Measurements from ENCODE around the gene TMEM52B. TPM values are rescaled to one million over a fixed set of nuclear protein-coding genes. Genes with fewer than 3 reads are reported as not detected.

Gene TMEM52B
- total RNA-seq: not detected

DNA sequence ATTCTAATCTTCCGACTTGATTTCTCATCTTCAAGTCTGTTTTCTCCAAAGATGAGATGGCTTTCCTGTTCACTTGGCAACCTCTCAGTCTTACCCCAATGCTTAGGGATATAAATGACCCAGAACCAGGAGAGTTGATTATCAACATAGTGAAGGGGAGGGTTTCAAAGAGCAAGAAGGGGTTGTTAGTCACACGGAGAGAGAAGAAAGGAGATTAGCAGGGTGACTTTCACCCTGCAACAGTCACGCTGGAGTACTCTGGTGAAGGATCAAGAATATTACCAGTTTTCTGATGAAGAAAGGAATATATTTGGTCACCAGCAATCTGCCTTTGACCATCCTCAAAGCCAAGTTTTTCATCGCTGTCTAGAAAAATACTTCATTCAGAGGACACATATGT is at the start of gene TMEM52B:
Gene TMEM52B, plus strand, starts transcription at position 212 of the 400 bp plus-strand sequence. CDS start 543 bp downstream, outside the sequence.
- no peaks in the 10 kb centered on the region for H3K36me3 Mint-ChIP-seq (ENCODE audit: insufficient read depth)
- H3K4me3 Mint-ChIP-seq: no peak within 1 kb of the TSS
- H3K9me3 Mint-ChIP-seq: no peaks in the 10 kb centered on the region
- ATAC-seq (no peak), DNase-seq (no peak)
- H3K27me3 Mint-ChIP-seq (ENCODE audit: low read depth): peaks cover 41% of the 10 kb centered on the region
- peaks cover 4% of the 10 kb centered on the region for H3K4me1 Mint-ChIP-seq (ENCODE audit: low read depth)

DNA sequence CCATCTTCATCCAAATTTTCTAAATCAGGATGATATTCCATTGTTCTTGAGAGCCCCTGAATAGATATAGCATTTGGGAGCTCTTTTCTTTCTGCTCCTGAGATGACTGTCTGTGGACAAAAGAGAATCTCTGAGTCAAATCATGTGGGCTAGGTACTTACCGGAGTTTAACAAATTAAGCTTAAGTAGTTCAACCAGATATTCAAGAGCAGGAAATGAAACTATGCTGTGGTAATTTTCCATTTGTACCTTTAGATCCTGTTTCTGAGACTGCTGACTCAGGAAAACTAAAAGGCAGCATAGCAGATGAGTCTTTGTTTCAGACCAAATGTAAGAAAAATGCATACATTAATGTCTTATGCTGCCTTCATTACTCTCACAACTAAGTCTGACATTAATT is 48.8 kb upstream of the TMEM52B start, which contains the start of gene CLEC7A:
Gene CLEC7A, minus strand, starts transcription at position 158 of the 400 bp plus-strand sequence. Its CDS starts 117 bp downstream, at position 41.
- DNase-seq (no peak), ATAC-seq (peak; percentile 89 to 95)
- H3K9me3 Mint-ChIP-seq: no peaks in the 10 kb centered on the region
- no peaks in the 10 kb centered on the region for H3K36me3 Mint-ChIP-seq (ENCODE audit: insufficient read depth)
- H3K4me1 Mint-ChIP-seq (ENCODE audit: low read depth): peaks cover 15% of the 10 kb centered on the region
- peaks cover 11% of the 10 kb centered on the region for H3K27me3 Mint-ChIP-seq (ENCODE audit: low read depth)
- H3K4me3 Mint-ChIP-seq: no peak within 1 kb of the TSS

DNA sequence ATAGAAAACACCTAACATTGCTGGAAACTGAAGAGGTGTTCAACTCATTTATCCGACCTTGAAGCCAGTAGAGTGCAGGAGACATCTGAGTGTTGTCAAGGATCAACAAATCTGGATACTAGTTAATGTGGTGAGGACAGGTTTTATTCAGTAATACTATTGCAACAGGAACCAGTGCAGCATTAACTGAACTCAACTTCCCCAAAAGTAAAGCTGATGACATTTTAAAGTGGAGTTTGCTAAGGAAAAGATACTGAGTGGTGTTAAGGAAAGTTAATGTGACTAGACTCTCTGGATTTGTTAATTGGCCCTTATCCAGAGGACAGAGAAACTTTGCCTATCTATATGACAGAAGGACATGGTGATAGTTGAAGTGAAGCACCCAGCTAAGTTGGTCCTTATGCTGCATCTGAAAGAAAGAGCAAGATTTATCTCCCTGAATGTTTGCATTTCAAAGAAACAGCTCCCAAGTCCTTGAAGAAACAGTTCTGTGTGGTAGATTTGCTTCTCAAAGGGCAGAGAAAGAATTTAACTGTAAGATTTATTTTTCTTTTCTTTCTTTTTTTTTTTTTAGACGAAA is 47.6 kb upstream of the TMEM52B start:
- DNase-seq: no peak
- Mint-ChIP-seq H3K4me3 (no peak overlapping the region), H3K9me3 (no peaks in the 10 kb centered on the region), H3K4me1 (ENCODE audit: low read depth) (peaks cover 15% of the 10 kb centered on the region), H3K27me3 (ENCODE audit: low read depth) (peaks cover 12% of the 10 kb centered on the region), H3K36me3 (ENCODE audit: insufficient read depth) (no peaks in the 10 kb centered on the region)
- no peak for ATAC-seq

DNA sequence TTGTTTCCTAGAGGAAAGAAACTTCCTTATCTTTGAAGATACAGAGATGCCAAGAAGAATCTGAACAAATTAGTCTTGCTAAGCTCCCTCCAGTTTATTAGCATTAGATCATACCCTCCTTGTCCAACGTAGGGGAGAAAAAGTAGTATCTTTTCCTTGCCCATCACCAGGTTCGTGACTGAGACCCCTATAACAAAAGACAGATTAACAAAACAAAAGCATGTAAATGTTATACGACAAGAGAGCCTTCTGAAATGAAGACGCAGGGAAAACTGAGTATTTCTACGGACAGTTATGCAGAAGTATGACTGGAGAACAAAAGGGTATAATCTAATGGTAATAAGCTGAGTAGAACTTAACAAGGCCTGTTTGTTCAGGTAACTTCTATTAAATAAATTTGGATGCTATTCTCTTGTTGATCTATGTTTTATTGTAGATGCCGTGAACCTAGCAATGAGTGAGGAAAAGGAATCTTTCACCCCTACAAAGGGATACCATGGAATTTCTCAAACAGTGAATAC is 45.9 kb upstream of the TMEM52B start:
- Mint-ChIP-seq H3K9me3 (no peaks in the 10 kb centered on the region), H3K4me3 (no peak overlapping the region), H3K27me3 (ENCODE audit: low read depth) (peaks cover 14% of the 10 kb centered on the region), H3K36me3 (ENCODE audit: insufficient read depth) (no peaks in the 10 kb centered on the region), H3K4me1 (ENCODE audit: low read depth) (peaks cover 15% of the 10 kb centered on the region)
- DNase-seq (no peak), ATAC-seq (no peak)

DNA sequence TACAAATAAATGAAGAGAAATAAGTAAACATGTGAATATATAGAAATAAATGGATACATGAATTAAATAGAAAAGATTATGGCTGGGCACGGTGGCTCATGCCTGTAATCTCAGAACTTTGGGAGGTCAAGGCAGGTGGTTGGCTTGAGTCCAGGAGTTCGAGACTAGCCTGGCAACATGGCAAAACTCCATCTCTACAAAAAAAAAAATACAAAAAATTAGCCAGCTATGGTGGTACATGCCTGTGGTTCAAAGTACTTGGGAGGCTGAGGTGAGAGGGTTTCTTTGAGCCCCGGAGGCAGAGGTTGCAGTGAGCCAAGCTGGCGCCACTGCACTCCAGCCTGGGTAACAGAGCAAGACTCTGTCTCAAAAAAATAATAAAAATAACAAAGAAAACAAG is 43.7 kb upstream of the TMEM52B start:
- Mint-ChIP-seq H3K4me3 (no peak overlapping the region), H3K9me3 (no peaks in the 10 kb centered on the region), H3K27me3 (ENCODE audit: low read depth) (peaks cover 15% of the 10 kb centered on the region), H3K36me3 (ENCODE audit: insufficient read depth) (no peaks in the 10 kb centered on the region), H3K4me1 (ENCODE audit: low read depth) (peaks cover 9% of the 10 kb centered on the region)
- ATAC-seq (no peak), DNase-seq (no peak)

DNA sequence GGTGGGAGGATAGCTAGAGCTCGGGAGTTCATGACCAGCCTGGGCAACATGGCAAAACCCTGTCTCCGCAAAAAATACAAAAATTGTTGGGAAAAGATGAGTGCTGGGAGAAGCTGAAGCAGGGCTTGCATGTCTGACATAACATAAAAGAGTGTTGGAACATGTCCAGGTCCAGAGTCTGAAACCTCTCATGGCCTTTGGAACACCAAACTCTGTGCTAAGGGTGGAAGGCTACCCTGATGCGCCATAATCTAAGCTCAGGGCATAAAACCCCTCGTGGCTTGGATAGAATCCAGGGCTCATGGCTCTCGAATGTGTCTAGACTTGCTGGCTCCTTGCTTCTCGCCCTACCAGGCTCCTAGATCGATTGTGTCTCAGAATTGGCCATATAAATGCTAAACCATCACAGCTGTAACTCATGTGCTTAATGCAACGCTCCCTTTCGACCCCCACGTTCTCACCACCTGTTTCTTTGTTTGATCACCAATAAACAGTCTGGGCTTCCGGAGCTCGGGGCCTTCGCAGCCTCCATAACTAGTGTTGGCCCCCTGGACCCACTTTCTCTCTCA is 42.1 kb upstream of the TMEM52B start:
- no peak for ATAC-seq

DNA sequence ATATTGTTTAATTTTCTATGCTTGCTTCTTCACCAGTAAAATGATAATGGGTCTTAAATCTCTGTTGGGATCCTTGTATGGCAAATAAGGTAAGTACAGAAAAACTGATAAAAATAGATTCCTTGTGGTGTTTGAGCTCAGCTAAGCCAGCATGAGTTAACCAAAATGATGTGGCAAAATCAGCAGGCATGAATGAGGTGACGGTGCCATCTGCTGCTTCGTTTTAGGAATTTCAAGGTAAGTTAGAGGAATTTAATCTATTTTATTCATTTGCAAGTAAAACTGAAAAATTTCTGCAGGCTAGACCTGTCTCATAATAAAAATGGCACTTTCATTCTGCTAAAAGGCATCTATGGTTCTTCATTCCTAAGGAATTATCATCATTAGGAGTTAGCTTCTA is 38.8 kb upstream of the TMEM52B start:
- peak; percentile 21 for DNase-seq
- H3K36me3 Mint-ChIP-seq (ENCODE audit: insufficient read depth): no peaks in the 10 kb centered on the region
- ATAC-seq: peak; percentile 48 to 62
- H3K9me3 Mint-ChIP-seq: no peaks in the 10 kb centered on the region
- peaks cover 1% of the 10 kb centered on the region for H3K4me1 Mint-ChIP-seq (ENCODE audit: low read depth)
- H3K4me3 Mint-ChIP-seq: no peak overlapping the region
- peaks cover 14% of the 10 kb centered on the region for H3K27me3 Mint-ChIP-seq (ENCODE audit: low read depth)

More for the DNA sequence above, 42.1 kb upstream of the TMEM52B start:
- no peak overlapping the region for H3K4me3 Mint-ChIP-seq
- H3K9me3 Mint-ChIP-seq: no peaks in the 10 kb centered on the region
- peaks cover 1% of the 10 kb centered on the region for H3K4me1 Mint-ChIP-seq (ENCODE audit: low read depth)
- H3K27me3 Mint-ChIP-seq (ENCODE audit: low read depth): peaks cover 12% of the 10 kb centered on the region
- DNase-seq: no peak
- no peaks in the 10 kb centered on the region for H3K36me3 Mint-ChIP-seq (ENCODE audit: insufficient read depth)

DNA sequence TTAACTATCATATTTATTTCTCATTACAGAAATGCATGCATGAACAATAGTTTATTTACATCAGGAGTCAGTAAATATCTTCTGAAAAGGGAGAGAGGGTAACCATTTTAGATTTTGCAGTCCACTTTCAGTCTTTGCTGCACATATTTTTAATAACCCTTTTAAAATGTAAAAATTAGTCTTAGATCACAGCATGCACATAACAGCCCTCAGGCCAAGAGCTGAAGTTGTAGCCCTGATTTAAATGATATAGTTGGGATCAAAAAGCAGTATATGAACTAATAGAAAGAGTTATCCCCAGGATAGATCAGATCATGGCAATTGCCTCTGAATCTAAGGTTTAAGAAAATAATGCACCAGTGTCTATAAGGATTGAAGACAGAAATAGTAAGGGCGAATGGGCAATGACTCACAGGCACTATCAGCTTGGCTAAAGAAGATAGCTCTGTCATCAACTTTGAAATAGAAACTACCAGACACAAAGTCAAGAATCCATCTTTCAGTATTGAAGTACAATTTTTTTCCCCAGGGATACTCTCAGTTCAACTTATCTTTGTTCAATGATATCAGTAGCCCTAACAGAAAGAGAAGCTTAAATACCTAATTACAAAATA is 35.7 kb upstream of the TMEM52B start:
- ATAC-seq (no peak), DNase-seq (no peak)
- H3K4me1 Mint-ChIP-seq (ENCODE audit: low read depth): peaks cover 4% of the 10 kb centered on the region
- H3K36me3 Mint-ChIP-seq (ENCODE audit: insufficient read depth): no peaks in the 10 kb centered on the region
- peaks cover 10% of the 10 kb centered on the region for H3K27me3 Mint-ChIP-seq (ENCODE audit: low read depth)
- no peak overlapping the region for H3K4me3 Mint-ChIP-seq
- H3K9me3 Mint-ChIP-seq: no peaks in the 10 kb centered on the region

DNA sequence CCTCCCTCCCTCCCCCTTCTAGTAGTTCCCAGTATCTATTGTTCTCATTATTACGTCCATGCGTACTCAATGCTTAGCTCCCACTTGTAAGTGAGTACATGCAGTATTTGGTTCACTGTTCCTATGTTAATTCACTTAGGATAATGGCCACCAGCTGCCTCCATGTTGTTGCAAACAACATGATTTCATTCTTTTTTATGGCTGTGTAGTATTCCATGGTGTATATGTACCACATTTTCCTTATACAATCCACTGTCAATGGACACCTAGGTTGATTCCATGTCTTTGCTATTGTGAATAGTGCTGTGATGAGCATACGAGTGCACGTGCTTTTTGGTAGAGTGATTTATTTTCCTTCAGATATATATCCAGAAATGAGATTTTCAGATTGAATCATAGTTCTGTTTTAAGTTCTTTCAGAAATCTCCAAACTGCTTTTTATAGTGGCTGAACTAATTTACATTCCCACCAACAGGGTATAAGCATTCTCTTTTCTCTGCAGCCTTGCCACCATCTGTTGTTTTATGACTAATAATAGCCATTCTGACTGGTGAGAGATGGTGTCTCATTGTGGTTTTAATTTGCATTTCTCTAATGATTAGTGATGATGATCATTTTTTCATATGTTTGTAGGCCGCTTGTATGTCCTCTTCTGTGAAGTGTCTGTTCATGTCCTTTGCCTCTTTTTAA is 31.0 kb upstream of the TMEM52B start:
- ATAC-seq: peak; percentile 67 to 86
- Mint-ChIP-seq H3K36me3 (ENCODE audit: insufficient read depth) (no peaks in the 10 kb centered on the region), H3K4me3 (no peak overlapping the region), H3K4me1 (ENCODE audit: low read depth) (peaks cover 2% of the 10 kb centered on the region), H3K9me3 (no peaks in the 10 kb centered on the region), H3K27me3 (ENCODE audit: low read depth) (peaks cover 11% of the 10 kb centered on the region)
- DNase-seq: no peak

DNA sequence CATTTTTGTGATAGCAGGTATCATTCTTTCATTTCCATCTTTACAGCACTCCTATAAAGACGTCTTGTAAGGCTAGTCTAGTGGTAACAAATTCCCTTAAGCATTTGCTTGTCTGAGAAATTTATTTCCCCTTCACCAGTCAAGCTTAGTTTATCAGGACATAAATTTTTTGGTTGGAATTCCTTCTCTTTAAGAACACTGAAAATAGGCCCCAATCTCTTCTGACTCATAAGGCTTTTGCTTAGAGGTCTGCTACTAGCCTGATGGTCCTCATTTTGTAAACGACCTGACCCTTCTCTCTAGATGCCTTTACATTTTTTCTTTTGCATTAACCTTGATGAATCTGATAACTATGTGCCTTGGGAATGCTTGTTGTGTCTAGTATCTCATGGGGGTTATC is 27.2 kb upstream of the TMEM52B start:
- ATAC-seq: no peak
- no peak for DNase-seq
- Mint-ChIP-seq H3K27me3 (ENCODE audit: low read depth) (peaks cover 13% of the 10 kb centered on the region), H3K9me3 (no peaks in the 10 kb centered on the region), H3K36me3 (ENCODE audit: insufficient read depth) (no peaks in the 10 kb centered on the region), H3K4me1 (ENCODE audit: low read depth) (peaks cover 9% of the 10 kb centered on the region), H3K4me3 (no peak overlapping the region)

DNA sequence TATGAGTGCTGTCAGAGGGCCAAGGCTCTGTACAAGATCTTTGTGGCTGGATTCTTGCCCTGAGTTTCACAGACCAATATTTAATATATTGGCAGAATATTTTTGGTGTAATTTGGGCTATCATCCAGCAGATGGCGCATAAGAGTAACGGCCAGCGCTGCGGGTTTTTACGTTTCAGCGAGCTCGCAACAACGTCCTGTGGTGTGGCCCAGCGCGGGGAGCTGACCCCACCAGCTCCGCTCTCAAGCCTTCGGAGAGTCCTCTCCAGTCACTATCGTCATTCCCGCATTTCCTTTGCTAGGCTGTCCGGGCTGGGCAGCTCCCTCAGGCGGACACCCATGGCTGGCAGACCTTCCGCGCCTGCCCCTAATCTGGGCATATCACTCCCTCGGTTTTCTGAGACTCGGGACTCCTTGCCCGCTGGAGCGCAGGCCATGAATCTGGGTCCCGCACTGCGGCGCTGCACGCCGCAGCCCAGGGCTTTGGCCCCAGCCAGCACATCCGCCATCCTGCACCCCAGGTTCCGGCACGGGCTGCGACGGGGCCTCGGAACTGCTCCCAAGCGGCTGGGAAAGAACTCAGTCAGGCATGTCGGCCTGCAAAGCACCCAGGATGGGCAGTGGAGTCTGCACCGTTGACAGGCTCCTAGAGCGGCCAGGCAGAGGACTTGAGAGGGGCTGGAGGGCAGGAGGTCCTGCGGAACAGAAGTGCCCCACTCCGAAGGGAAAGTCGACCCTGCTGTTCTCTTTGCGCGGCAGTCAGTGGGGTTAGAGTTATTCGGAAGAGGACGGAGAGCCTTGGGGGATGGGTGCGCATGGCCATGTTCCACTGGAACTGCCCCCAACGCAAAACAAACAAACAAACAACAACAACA is 25.3 kb upstream of the TMEM52B start:
- no peaks in the 10 kb centered on the region for H3K9me3 Mint-ChIP-seq
- H3K36me3 Mint-ChIP-seq (ENCODE audit: insufficient read depth): no peaks in the 10 kb centered on the region
- DNase-seq (peak; percentile 47), ATAC-seq (peak; percentile 80 to 86)
- peaks cover 13% of the 10 kb centered on the region for H3K27me3 Mint-ChIP-seq (ENCODE audit: low read depth)
- H3K4me3 Mint-ChIP-seq: peak overlapping the region; percentile 85
- peaks cover 7% of the 10 kb centered on the region for H3K4me1 Mint-ChIP-seq (ENCODE audit: low read depth)

DNA sequence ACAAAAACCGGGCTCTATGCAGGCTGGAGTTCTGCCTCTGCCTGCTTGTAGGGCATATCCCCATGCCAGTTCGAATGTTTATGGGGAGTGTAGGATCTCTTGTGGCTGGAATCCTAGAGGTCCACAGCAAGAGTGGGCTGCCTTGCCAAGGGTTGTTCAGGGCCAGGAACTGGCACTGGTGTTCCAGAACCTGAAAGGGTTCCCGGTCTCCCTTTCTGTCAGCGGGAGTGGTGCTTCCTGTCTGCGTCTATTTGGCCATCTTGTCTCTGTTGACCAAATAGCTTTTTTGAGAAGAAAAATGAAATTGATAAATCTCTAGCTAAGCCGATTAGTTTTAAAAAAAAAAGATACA is 24.7 kb upstream of the TMEM52B start:
- no peak for ATAC-seq
- no peaks in the 10 kb centered on the region for H3K36me3 Mint-ChIP-seq (ENCODE audit: insufficient read depth)
- no peaks in the 10 kb centered on the region for H3K9me3 Mint-ChIP-seq
- H3K4me1 Mint-ChIP-seq (ENCODE audit: low read depth): peaks cover 7% of the 10 kb centered on the region
- H3K27me3 Mint-ChIP-seq (ENCODE audit: low read depth): peaks cover 13% of the 10 kb centered on the region
- H3K4me3 Mint-ChIP-seq: peak overlapping the region; percentile 85
- no peak for DNase-seq

DNA sequence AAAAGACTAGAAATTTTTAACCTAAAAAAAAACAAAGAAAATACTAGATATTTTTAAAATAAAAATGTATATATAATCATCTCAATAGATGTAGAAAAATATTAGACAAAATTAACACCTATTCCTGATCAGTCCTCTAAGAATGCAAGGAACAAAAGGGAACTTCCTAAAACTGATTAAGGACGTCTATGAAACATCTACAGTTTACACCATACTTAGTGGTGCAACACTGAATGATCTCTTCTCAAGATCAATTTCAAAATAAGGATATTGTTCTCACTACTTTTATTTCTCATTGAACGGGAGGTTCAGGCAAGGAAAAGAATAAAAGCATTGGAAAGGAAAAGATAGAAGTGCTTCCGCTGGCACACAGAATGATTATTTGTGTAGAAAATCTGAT is 22.9 kb upstream of the TMEM52B start:
- H3K4me1 Mint-ChIP-seq (ENCODE audit: low read depth): peaks cover 7% of the 10 kb centered on the region
- DNase-seq (no peak), ATAC-seq (no peak)
- peaks cover 13% of the 10 kb centered on the region for H3K27me3 Mint-ChIP-seq (ENCODE audit: low read depth)
- H3K36me3 Mint-ChIP-seq (ENCODE audit: insufficient read depth): no peaks in the 10 kb centered on the region
- H3K4me3 Mint-ChIP-seq: no peak overlapping the region
- no peaks in the 10 kb centered on the region for H3K9me3 Mint-ChIP-seq

DNA sequence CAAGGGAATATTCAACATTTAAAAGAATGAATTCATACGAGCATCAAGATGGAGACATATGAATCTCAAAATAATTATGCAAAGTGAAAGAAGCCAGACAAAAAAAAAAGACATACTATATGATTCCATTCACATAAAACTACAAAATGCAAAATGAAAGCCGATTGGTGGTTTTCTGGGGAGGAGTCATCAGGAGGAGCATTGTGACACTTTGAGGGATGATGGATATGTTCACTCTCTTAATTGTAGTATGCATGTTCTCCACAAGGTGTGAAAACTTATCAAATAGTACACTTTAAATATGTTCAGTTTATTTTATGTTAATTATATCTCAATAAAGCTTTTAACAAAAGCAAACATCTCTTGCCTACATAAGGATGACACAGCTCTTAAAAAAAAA is 20.4 kb upstream of the TMEM52B start:
- H3K36me3 Mint-ChIP-seq (ENCODE audit: insufficient read depth): no peaks in the 10 kb centered on the region
- ATAC-seq: no peak
- H3K27me3 Mint-ChIP-seq (ENCODE audit: low read depth): peaks cover 9% of the 10 kb centered on the region
- no peak overlapping the region for H3K4me3 Mint-ChIP-seq
- no peak for DNase-seq
- H3K4me1 Mint-ChIP-seq (ENCODE audit: low read depth): peaks cover 4% of the 10 kb centered on the region
- no peaks in the 10 kb centered on the region for H3K9me3 Mint-ChIP-seq
